B cell (primary cell): ENCODE measurements around the gene ISCU. TPM values are rescaled to one million over a fixed set of nuclear protein-coding genes. Genes with fewer than 3 reads are reported as not detected.
"Not testable (repeated sequence)": the region's sequence is repeated elsewhere in the genome, so short reads cannot be mapped to it uniquely, and the experiment has no call there.

Source experiments
- ATAC-seq: fragments of 200-7000 bp; cut with Tn5 transposase; one replicate; pipeline ENCODE4 v1.10.0; 2021; ENCODE audit warnings: low read depth, mild to moderate bottlenecking, moderate number of reproducible peaks, moderate library complexity
- CTCF ChIA-PET: fragments of 350-600 bp; sonication (Branson Sonifier 250); formaldehyde crosslinking; loops from one replicate; lab custom pipeline; 2021; ENCODE audit warnings: antibody characterized with exemption, inconsistent platforms; lab: Charles Lee
- POLR2A ChIA-PET: fragments of 350-600 bp; sonication (Branson Sonifier 250); formaldehyde crosslinking; loops from one replicate; lab custom pipeline; 2021; ENCODE audit warnings: antibody characterized with exemption; lab: Charles Lee
- DNase-seq: peaks from one replicate; pipeline ENCODE4 v3.0.0; 2013
- H2AFZ ChIP-seq: 2 replicates; pipeline ENCODE4 v1.6.1; 2012; ENCODE audit warnings: mild to moderate bottlenecking, low read depth, low read length; ENCODE audit not compliant: insufficient read depth, poor library complexity, severe bottlenecking
- H3K27ac ChIP-seq, 2 donors: 1 replicate in 1 of 2; 2 replicates in 1 of 2; pipeline ENCODE4 v1.5.1; 2012 to 2013; ENCODE audit warnings: low read length in 2 of 2, mild to moderate bottlenecking in 2 of 2, moderate library complexity in 1 of 2
- H3K27me3 ChIP-seq, 4 experiments: fragments of 200-600 bp in 1 of 4; sonication (generic) in 1 of 4; replicated peaks in 1 of 4; 1 replicate in 2 of 4; 2 replicates in 2 of 4; pipeline versions ENCODE4 v1.6.1 to v1.7.0; 2013 to 2016; ENCODE audit warnings: low read length in 3 of 4, mild to moderate bottlenecking in 2 of 4, mixed read lengths in 1 of 4, moderate library complexity in 1 of 4; ENCODE audit not compliant: insufficient read depth in 4 of 4, control insufficient read depth in 3 of 4; ENCODE audit errors: control extremely low read depth in 1 of 4
- H3K36me3 ChIP-seq, 2 experiments: replicated peaks in 1 of 2; 1 replicate in 1 of 2; 2 replicates in 1 of 2; pipeline versions ENCODE4 v1.6.1 to v1.7.1; 2013; ENCODE audit warnings: low read length in 1 of 2; ENCODE audit not compliant: insufficient read depth in 2 of 2, control insufficient read depth in 1 of 2; ENCODE audit errors: control extremely low read depth in 1 of 2, extremely low read depth in 1 of 2
- H3K4me1 ChIP-seq, 2 donors: fragments of 200-600 bp in 1 of 2; sonication (generic) in 1 of 2; 1 replicate in 1 of 2; 2 replicates in 1 of 2; pipeline versions ENCODE4 v1.5.1 to v1.6.1; 2013 to 2017; ENCODE audit warnings: low read length in 2 of 2; ENCODE audit not compliant: control insufficient read depth in 2 of 2, insufficient read depth in 2 of 2
- H3K4me2 ChIP-seq: replicated peaks from 2 replicates; pipeline ENCODE3; 2012; ENCODE audit warnings: mild to moderate bottlenecking, low read depth, low read length; ENCODE audit not compliant: poor library complexity, severe bottlenecking
- H3K4me3 ChIP-seq, 5 experiments: fragments of 200-600 bp in 1 of 5; sonication (generic) in 1 of 5; 1 replicate in 3 of 5; 2 replicates in 2 of 5; pipeline versions ENCODE4 v1.5.1 to v1.7.0; 2011 to 2016; ENCODE audit warnings: low read length in 4 of 5, mild to moderate bottlenecking in 4 of 5, low read depth in 2 of 5, control low read depth in 1 of 5, moderate library complexity in 1 of 5; ENCODE audit not compliant: insufficient read depth in 1 of 5; ENCODE audit errors: control extremely low read depth in 1 of 5, extremely low read depth in 1 of 5
- H3K79me2 ChIP-seq: fragments of 200-600 bp; sonication (generic); one replicate; pipeline ENCODE4 v1.6.0; 2016; ENCODE audit warnings: low read length; ENCODE audit not compliant: control insufficient read depth, insufficient read depth
- H3K9ac ChIP-seq: fragments of 200-600 bp; sonication (generic); 2 replicates; pipeline ENCODE4 v1.6.1; 2017; ENCODE audit warnings: mild to moderate bottlenecking, low read length, moderate library complexity
- H3K9me3 ChIP-seq, 3 donors: one replicate each; pipeline versions ENCODE4 v1.6.1 to v1.7.1; 2013; ENCODE audit warnings: low read length in 2 of 3; ENCODE audit not compliant: control insufficient read depth in 2 of 3, insufficient read depth in 1 of 3; ENCODE audit errors: control extremely low read depth in 1 of 3
- H4K20me1 ChIP-seq: 2 replicates; pipeline ENCODE4 v1.6.0; 2012; ENCODE audit warnings: mild to moderate bottlenecking, low read length; ENCODE audit not compliant: insufficient read depth, control insufficient read depth, poor library complexity, severe bottlenecking
- H3K27ac Mint-ChIP-seq: one replicate; pipeline ENCODE4 v1.8.0; 2021; ENCODE audit warnings: mixed read lengths
- H3K27me3 Mint-ChIP-seq: one replicate; pipeline ENCODE4 v1.8.0; 2021; ENCODE audit warnings: mixed read lengths
- H3K4me1 Mint-ChIP-seq: one replicate; pipeline ENCODE4 v1.8.0; 2021; ENCODE audit warnings: mixed read lengths
- H3K4me3 Mint-ChIP-seq: one replicate; pipeline ENCODE4 v1.8.0; 2021; ENCODE audit warnings: mixed read lengths
- H3K9me3 Mint-ChIP-seq: one replicate; pipeline ENCODE4 v1.8.0; 2022; ENCODE audit warnings: mixed read lengths; ENCODE audit not compliant: insufficient read depth
- CTCF ChIP-seq: fragments of 200-600 bp; IDR thresholded peaks from one replicate; pipeline ENCODE4 v1.8.0; 2022; ENCODE audit warnings: antibody characterized with exemption, mild to moderate bottlenecking
- EZH2 ChIP-seq: IDR thresholded peaks from 2 replicates; pipeline ENCODE4 v1.6.1; 2012; ENCODE audit warnings: borderline replicate concordance, low read depth, mild to moderate bottlenecking, moderate library complexity, low read length; ENCODE audit not compliant: insufficient read depth, poor library complexity, severe bottlenecking
- WGBS: methylation state at CpG from one replicate; pipeline ENCODE4 v1.1.5; 2013; ENCODE audit warnings: missing lambda C conversion rate; ENCODE audit not compliant: insufficient coverage; 5-methylcytosine and 5-hydroxymethylcytosine counted together
- intact Hi-C: fragments of 100-400 bp; cut with micrococcal nuclease; formaldehyde crosslinking; loops from one replicate; pipeline ENCODE4 v1.10.0; 2022
- polyA plus RNA-seq: library from polyadenylated mRNA; depleted of rRNA; stranded (reverse); fragments of >200 nt; gene quantifications from 2 replicates; pipeline ENCODE4 v1.2.3, GENCODE V29; 2012
- total RNA-seq, 2 donors: library from RNA; stranded (reverse); fragments of 120-200 nt in 1 of 2; gene quantifications; 1 replicate in 1 of 2; 2 replicates in 1 of 2; pipeline versions ENCODE4 v1.2.3 to v1.2.4, GENCODE V29; 2013 to 2022

The ISCU gene
- total and polyA plus RNA-seq, 2 donors (not counting 1 experiment from before 2014, with no cell fraction given), result 173 to 209 TPM

- Mint-ChIP-seq H3K27ac (no peak overlapping the region), H3K4me3 (no peak overlapping the region), H3K27me3 (no peaks in the 10 kb centered on the region), H3K4me1 (peaks cover 65% of the 10 kb centered on the region), H3K9me3 (no peaks in the 10 kb centered on the region)
- DNase-seq (no peak), ATAC-seq (no peak)
- Histone ChIP-seq H3K79me2 (peaks cover 98% of the 10 kb centered on the region), H3K36me3 (peaks cover 9 to 26% of the 10 kb centered on the region in 2 experiments), H4K20me1 (peaks cover 59% of the 10 kb centered on the region), H3K4me2 (no peak overlapping the region), H3K9me3 (no peaks in the 10 kb centered on the region), H3K4me1 (peaks cover 11 to 21% of the 10 kb centered on the region in 2 donors), H3K4me3 (no peak overlapping the region), H3K27ac (no peak overlapping the region), H2AFZ (no peak overlapping the region), H3K27me3 (no peaks in the 10 kb centered on the region), H3K9ac (no peak overlapping the region)
- POLR2A ChIA-PET, result no interaction called here
- CTCF ChIA-PET, result no interaction called here
- intact Hi-C loops, result no loop called here
- TF ChIP-seq EZH2 (no peak), CTCF (no peak)
- WGBS, result 94% methylated on average over 3 of the region's 5 CpGs
Observed at GRCh38 chr12:108553799-108554198, 8.6 kb upstream of the ISCU start.

- H3K9ac ChIP-seq, intact Hi-C loops, H3K9me3 ChIP-seq, H3K4me3 ChIP-seq, ATAC-seq, POLR2A ChIA-PET, H3K27me3 ChIP-seq, H3K27ac Mint-ChIP-seq, H3K9me3 Mint-ChIP-seq, H2AFZ ChIP-seq, DNase-seq, H3K27ac ChIP-seq, H3K4me3 Mint-ChIP-seq, H3K27me3 Mint-ChIP-seq, H3K4me2 ChIP-seq: not testable (repeated sequence)
- WGBS, result 96% methylated on average over 5 of the region's 9 CpGs
- Histone ChIP-seq H3K79me2 (peaks cover 98% of the 10 kb centered on the region), H4K20me1 (peaks cover 66% of the 10 kb centered on the region), H3K4me1 (peaks cover 26 to 36% of the 10 kb centered on the region in 2 donors), H3K36me3 (peaks cover 2 to 20% of the 10 kb centered on the region in 2 experiments)
- CTCF ChIA-PET, result interaction anchor here (0.8 to 19.8 kb wide), 4 partner anchors 9 to 214 kb away, joined by 3 to 424 read pairs (median 4); no protein-coding TSS in a partner anchor
- peaks cover 70% of the 10 kb centered on the region for H3K4me1 Mint-ChIP-seq
Observed at GRCh38 chr12:108555383-108555782, 7.0 kb upstream of the ISCU start.
